GM11168 (cell line): ENCODE measurements around the gene KIAA1328.
"Not testable (repeated sequence)": the region's sequence is repeated elsewhere in the genome, so short reads cannot be mapped to it uniquely, and the experiment has no call there.

ENCODE experiments used
- in situ Hi-C: fragments of 300-500 bp; cut with MboI; formaldehyde crosslinking; loops from one replicate; pipeline ENCODE4 v1.12.0; 2022; ENCODE audit warnings: low sequenced_read_pairs; ENCODE audit not compliant: unreplicated experiment

The KIAA1328 gene

GRCh38 chr18:37085362-37085761 is 256.4 kb downstream of the KIAA1328 start:
- in situ Hi-C loops: no loop called here

- in situ Hi-C loops: no loop called here
Measured at GRCh38 chr18:37107748-37108522, 279.0 kb downstream of the KIAA1328 start.

- in situ Hi-C loops: no loop called here
Measured at GRCh38 chr18:37122877-37123276, 293.9 kb downstream of the KIAA1328 start.

- in situ Hi-C loops: no loop called here
Measured at GRCh38 chr18:37124516-37124915, 295.6 kb downstream of the KIAA1328 start.

GRCh38 chr18:37135177-37135576 is 306.2 kb downstream of the KIAA1328 start:
- in situ Hi-C loops: no loop called here

GRCh38 chr18:37138456-37138855 is 309.5 kb downstream of the KIAA1328 start:
- in situ Hi-C loops: no loop called here

- in situ Hi-C loops: no loop called here
Measured at GRCh38 chr18:37139876-37140275, 310.9 kb downstream of the KIAA1328 start.

- in situ Hi-C loops: no loop called here
Measured at GRCh38 chr18:37144921-37145320, 316.0 kb downstream of the KIAA1328 start.

GRCh38 chr18:37156330-37156942 is 327.5 kb downstream of the KIAA1328 start:
- in situ Hi-C loops: no loop called here

- in situ Hi-C loops: no loop called here
Measured at GRCh38 chr18:37160038-37160820, 331.3 kb downstream of the KIAA1328 start.

- in situ Hi-C loops: no loop called here
Measured at GRCh38 chr18:37161491-37161890, 332.6 kb downstream of the KIAA1328 start.

- in situ Hi-C loops: no loop called here
Measured at GRCh38 chr18:37162551-37162950, 333.6 kb downstream of the KIAA1328 start.

- in situ Hi-C loops: no loop called here
Measured at GRCh38 chr18:37163119-37163518, 334.2 kb downstream of the KIAA1328 start.

- in situ Hi-C loops: no loop called here
Measured at GRCh38 chr18:37166491-37166890, 337.6 kb downstream of the KIAA1328 start.

GRCh38 chr18:37166966-37167365 is 338.0 kb downstream of the KIAA1328 start:
- in situ Hi-C loops: not testable (repeated sequence)

- in situ Hi-C loops: no loop called here
Measured at GRCh38 chr18:37170984-37171383, 342.1 kb downstream of the KIAA1328 start.

- in situ Hi-C loops: no loop called here
Measured at GRCh38 chr18:37173384-37173783, 344.5 kb downstream of the KIAA1328 start.

GRCh38 chr18:37175727-37176620 is 347.0 kb downstream of the KIAA1328 start:
- in situ Hi-C loops: no loop called here

GRCh38 chr18:37176621-37176934 is 347.7 kb downstream of the KIAA1328 start:
- in situ Hi-C loops: no loop called here

- in situ Hi-C loops: no loop called here
Measured at GRCh38 chr18:37179384-37179783, 350.5 kb downstream of the KIAA1328 start.
